Measurements from ENCODE around the gene SEC63. TPM values are rescaled to one million over a fixed set of nuclear protein-coding genes. Genes with fewer than 3 reads are reported as not detected.
"Not testable (repeated sequence)": the region's sequence is repeated elsewhere in the genome, so short reads cannot be mapped to it uniquely, and the experiment has no call there.

SEC63 gene
- total RNA-seq, 2 donors from 2014 or later, result 65.7 to 74.8 TPM

- peaks cover 11% of the 10 kb centered on the region for H3K4me1 Mint-ChIP-seq
- Histone ChIP-seq H3K4me1 (ENCODE audit: control insufficient read depth, insufficient read depth, low read length) (no peaks in the 10 kb centered on the region), H3K36me3 (ENCODE audit: control insufficient read depth, insufficient read depth, low read length) (no peaks in the 10 kb centered on the region), H3K27me3 (ENCODE audit: control insufficient read depth, insufficient read depth, low read length, poor library complexity, severe bottlenecking) (no peaks in the 10 kb centered on the region), H3K4me3 (ENCODE audit: low read length) (no peak overlapping the region), H3K9ac (ENCODE audit: extremely low read depth, low read length, poor library complexity, severe bottlenecking) (no peak overlapping the region), H3K9me3 (ENCODE audit: control insufficient read depth, low read length) (peaks cover 6% of the 10 kb centered on the region), H3K27ac (ENCODE audit: low read depth, low read length) (no peak overlapping the region)
- no peak for DNase-seq
- 88 to 91% methylated on average over 2 of the region's 2 CpGs for WGBS, 2 experiments (ENCODE audit: insufficient coverage in 1 of 2, insufficient read length in 1 of 2)
- H3K27me3 Mint-ChIP-seq (ENCODE audit: insufficient read depth), result peaks cover 8% of the 10 kb centered on the region
- H3K9me3 Mint-ChIP-seq, result peaks cover 7% of the 10 kb centered on the region
- H3K36me3 Mint-ChIP-seq (ENCODE audit: low read depth), result no peaks in the 10 kb centered on the region
- no peak overlapping the region for H3K4me3 Mint-ChIP-seq
- H3K27ac Mint-ChIP-seq, result no peak overlapping the region
- no peak for TF ChIP-seq CTCF (conservative IDR thresholded peaks at IDR 0.05)
Measured at GRCh38 chr6:107962723-107963122, 4.7 kb upstream of the SEC63 start.

- peak; percentile 51 for DNase-seq
- Mint-ChIP-seq H3K27me3 (ENCODE audit: insufficient read depth) (peaks cover 6% of the 10 kb centered on the region), H3K36me3 (ENCODE audit: low read depth) (peaks cover 12% of the 10 kb centered on the region), H3K4me3 (peak overlapping the region; percentile 87), H3K27ac (no peak overlapping the region), H3K9me3 (peaks cover 7% of the 10 kb centered on the region), H3K4me1 (peaks cover 15% of the 10 kb centered on the region)
- WGBS, 2 experiments (ENCODE audit: insufficient coverage in 1 of 2, insufficient read length in 1 of 2), result 78 to 80% methylated on average over 8 to 10 of the region's 10 CpGs
- no peaks in the 10 kb centered on the region for H3K27me3 ChIP-seq (ENCODE audit: control insufficient read depth, insufficient read depth, low read length, poor library complexity, severe bottlenecking)
- no peak overlapping the region for H3K4me3 ChIP-seq (ENCODE audit: low read length)
- H3K9ac ChIP-seq (ENCODE audit: extremely low read depth, low read length, poor library complexity, severe bottlenecking), result no peak overlapping the region
- H3K27ac ChIP-seq (ENCODE audit: low read depth, low read length), result no peak overlapping the region
- H3K36me3 ChIP-seq (ENCODE audit: control insufficient read depth, insufficient read depth, low read length), result peaks cover 8% of the 10 kb centered on the region
- H3K9me3 ChIP-seq (ENCODE audit: control insufficient read depth, low read length), result peaks cover 6% of the 10 kb centered on the region
- TF ChIP-seq CTCF (conservative IDR thresholded peaks at IDR 0.05), result no peak
- no peaks in the 10 kb centered on the region for H3K4me1 ChIP-seq (ENCODE audit: control insufficient read depth, insufficient read depth, low read length)
Measured at GRCh38 chr6:107959392-107959791, 1.4 kb upstream of the SEC63 start.

GRCh38 chr6:107958689-107959362, 818 bp upstream of the SEC63 start:
- Mint-ChIP-seq H3K4me3 (peak overlapping the region; percentile 87), H3K4me1 (peaks cover 15% of the 10 kb centered on the region), H3K27ac (peak overlapping the region; percentile 85), H3K36me3 (ENCODE audit: low read depth) (peaks cover 13% of the 10 kb centered on the region)
- H3K9me3 ChIP-seq (ENCODE audit: control insufficient read depth, low read length); H3K27me3 Mint-ChIP-seq (ENCODE audit: insufficient read depth); H3K9me3 Mint-ChIP-seq; DNase-seq; H3K27me3 ChIP-seq (ENCODE audit: control insufficient read depth, insufficient read depth, low read length, poor library complexity, severe bottlenecking); H3K27ac ChIP-seq (ENCODE audit: low read depth, low read length); H3K4me1 ChIP-seq (ENCODE audit: control insufficient read depth, insufficient read depth, low read length); H3K36me3 ChIP-seq (ENCODE audit: control insufficient read depth, insufficient read depth, low read length): not testable (repeated sequence)
- Histone ChIP-seq H3K9ac (ENCODE audit: extremely low read depth, low read length, poor library complexity, severe bottlenecking) (peak overlapping the region; percentile 21), H3K4me3 (ENCODE audit: low read length) (peak overlapping the region; percentile 75)
- 84 to 85% methylated on average over 19 to 27 of the region's 27 CpGs for WGBS, 2 experiments (ENCODE audit: insufficient coverage in 1 of 2, insufficient read length in 1 of 2)
